GM10248 (cell line): ENCODE results near the gene ZNF695.
"Not testable (repeated sequence)": the region's sequence is repeated elsewhere in the genome, so short reads cannot be mapped to it uniquely, and the experiment has no call there.

Source experiments
- CTCF ChIA-PET: fragments of 300-600 bp; sonication (Branson Sonifier 250); formaldehyde crosslinking; extraction: SDS; loops from one replicate; lab custom pipeline; 2021; ENCODE audit warnings: antibody characterized with exemption; lab: Yijun Ruan, JAX
- POLR2A ChIA-PET: fragments of 350-650 bp; sonication (Branson Sonifier 250); formaldehyde crosslinking; extraction: SDS; loops from one replicate; lab custom pipeline; 2020; ENCODE audit warnings: antibody characterized with exemption; lab: Yijun Ruan, JAX
- DNase-seq: peaks from one replicate; pipeline ENCODE4 v3.0.0; 2012; ENCODE audit errors: extremely low spot score
- TF ChIP-seq, protein P1 (sequence below): IDR thresholded peaks from 2 replicates; pipeline ENCODE4 v1.5.1; 2012; ENCODE audit warnings: mild to moderate bottlenecking, low read depth; ENCODE audit errors: extremely low read depth, missing control alignments, control extremely low read depth

ZNF695 gene

DNA sequence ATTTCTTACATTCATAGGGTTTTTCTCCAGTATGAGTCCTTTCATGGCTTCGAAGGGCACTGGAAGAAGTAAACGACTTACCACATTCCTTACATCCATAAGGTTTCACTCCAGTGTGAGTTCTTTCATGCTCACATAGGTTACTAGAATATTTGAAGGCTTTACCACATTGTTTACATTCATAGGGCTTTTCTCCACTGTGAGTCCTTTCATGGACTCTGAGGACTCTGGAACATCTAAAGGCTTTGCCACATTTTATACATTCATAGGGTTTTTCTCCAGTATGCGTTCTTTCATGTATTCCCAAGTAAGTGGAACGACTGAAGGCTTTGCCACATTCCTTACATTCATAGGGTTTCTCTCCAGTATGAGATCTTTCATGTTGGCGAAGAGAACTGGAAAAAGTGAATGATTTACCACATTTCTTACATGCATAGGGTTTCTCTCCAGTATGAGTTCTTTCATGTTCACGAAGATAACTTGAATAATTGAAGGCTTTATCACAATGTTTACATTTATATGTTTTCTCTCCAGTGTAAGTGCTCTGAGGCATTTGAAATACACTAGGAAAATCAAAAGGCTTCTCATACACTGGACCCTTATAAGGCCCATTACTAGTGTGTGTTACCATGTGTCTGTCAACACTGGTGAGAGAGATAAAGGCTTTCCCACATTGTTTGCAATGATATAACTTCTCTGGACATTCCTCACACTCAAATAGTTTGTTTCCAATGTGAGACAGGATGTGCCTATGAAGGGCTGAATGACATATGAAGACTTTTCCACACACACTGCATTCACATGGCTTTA lies 29.9 kb upstream of the ZNF695 start:
- ChIA-PET CTCF (no interaction called here), POLR2A (no interaction called here)
- TF ChIP-seq, protein P1, sequence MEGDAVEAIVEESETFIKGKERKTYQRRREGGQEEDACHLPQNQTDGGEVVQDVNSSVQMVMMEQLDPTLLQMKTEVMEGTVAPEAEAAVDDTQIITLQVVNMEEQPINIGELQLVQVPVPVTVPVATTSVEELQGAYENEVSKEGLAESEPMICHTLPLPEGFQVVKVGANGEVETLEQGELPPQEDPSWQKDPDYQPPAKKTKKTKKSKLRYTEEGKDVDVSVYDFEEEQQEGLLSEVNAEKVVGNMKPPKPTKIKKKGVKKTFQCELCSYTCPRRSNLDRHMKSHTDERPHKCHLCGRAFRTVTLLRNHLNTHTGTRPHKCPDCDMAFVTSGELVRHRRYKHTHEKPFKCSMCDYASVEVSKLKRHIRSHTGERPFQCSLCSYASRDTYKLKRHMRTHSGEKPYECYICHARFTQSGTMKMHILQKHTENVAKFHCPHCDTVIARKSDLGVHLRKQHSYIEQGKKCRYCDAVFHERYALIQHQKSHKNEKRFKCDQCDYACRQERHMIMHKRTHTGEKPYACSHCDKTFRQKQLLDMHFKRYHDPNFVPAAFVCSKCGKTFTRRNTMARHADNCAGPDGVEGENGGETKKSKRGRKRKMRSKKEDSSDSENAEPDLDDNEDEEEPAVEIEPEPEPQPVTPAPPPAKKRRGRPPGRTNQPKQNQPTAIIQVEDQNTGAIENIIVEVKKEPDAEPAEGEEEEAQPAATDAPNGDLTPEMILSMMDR: no peak
- no peak for DNase-seq

DNA sequence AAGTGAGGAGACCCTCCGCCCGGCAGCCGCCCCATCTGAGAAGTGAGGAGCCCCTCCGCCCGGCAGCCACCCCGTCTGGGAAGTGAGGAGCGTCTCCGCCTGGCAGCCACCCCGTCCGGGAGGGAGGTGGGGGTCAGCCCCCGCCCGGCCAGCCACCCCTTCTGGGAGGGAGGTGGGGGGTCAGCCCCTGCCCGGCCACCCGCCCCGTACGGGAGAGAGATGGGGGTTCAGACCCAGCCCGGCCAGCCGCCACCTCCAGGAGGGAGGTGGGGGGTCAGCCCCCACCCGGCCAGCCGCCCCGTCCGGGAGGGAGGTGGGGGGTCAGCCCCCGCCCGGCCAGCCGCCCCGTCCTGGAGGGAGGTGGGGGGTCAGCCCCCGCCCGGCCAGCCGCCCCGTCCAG lies 24.4 kb upstream of the ZNF695 start:
- POLR2A ChIA-PET, DNase-seq, CTCF ChIA-PET: not testable (repeated sequence)

GRCh38 chr1:247024658-247025057 lies 16.8 kb upstream of the ZNF695 start:
- CTCF ChIA-PET, POLR2A ChIA-PET, DNase-seq: not testable (repeated sequence)

- no peak for DNase-seq
- TF ChIP-seq, protein P1: no peak
- POLR2A ChIA-PET: no interaction called here
- CTCF ChIA-PET: no interaction called here
Observed at GRCh38 chr1:247013391-247013790, 5.5 kb upstream of the ZNF695 start.

DNA sequence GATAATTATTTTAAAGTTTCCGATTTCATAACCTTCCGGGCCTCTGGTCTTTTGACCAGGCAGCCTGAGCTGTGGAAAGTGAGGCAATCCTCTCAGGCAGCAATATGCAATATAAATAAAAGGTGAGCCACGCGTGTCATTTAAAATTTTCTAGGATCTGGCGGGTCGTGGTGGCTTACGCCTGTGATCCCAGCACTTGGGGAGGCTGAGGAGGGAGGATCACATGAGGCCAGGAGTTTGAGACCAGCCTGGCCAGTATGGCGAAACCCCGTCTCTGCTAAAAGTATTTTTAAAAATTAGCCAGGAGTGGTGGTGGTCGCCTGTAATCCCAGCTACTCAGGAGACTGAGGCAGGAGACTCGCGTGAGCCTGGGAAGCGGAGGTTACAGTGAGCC lies 546 bp upstream of the ZNF695 start:
- TF ChIP-seq, protein P1: no peak
- ChIA-PET CTCF (interaction anchor here (1.3 kb wide), 1 partner anchor 71 kb away, joined by 3 read pairs; no protein-coding TSS in a partner anchor), POLR2A (no interaction called here)

GRCh38 chr1:247004081-247004480 lies 3.8 kb downstream of the ZNF695 start:
- CTCF ChIA-PET, DNase-seq, POLR2A ChIA-PET: not testable (repeated sequence)

More for the DNA sequence above, 546 bp upstream of the ZNF695 start:
- DNase-seq: no peak

DNA sequence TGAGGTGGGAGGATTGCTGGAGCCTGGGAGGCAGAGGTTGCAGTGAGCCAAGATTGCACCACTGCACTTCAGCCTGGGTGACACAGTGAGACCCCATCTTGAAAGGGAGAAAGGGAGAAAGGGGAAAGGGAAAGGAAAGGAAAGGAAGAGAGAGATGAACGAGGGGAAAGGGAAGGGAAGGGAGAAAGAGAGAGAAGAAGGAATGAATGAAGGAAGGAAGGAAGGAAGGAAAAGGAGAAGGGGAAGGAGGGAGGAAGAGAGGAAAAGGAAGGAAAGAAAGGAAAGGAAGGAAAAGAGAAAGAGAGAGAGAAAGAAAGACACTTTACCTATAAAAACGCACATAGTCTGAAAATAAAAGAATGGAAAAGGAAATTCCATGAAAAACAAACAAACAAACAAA lies 18.0 kb downstream of the ZNF695 start:
- DNase-seq: no peak
- ChIA-PET CTCF (no interaction called here), POLR2A (no interaction called here)
- TF ChIP-seq, protein P1: no peak

- CTCF ChIA-PET: no interaction called here
- TF ChIP-seq, protein P1: no peak
- DNase-seq: no peak
- POLR2A ChIA-PET: no interaction called here
Observed at GRCh38 chr1:246988316-246988715, 19.5 kb downstream of the ZNF695 start.
